Osteoblast (primary cell): ENCODE measurements around the gene CEP89. TPM values are rescaled to one million over a fixed set of nuclear protein-coding genes. Genes with fewer than 3 reads are reported as not detected.

Experiments used
- DNase-seq: peaks from one replicate; pipeline ENCODE4 v3.0.0; 2011; ENCODE audit warnings: low spot score, mixed read lengths; ENCODE audit not compliant: insufficient read length; ENCODE audit errors: missing footprints
- H2AFZ ChIP-seq: 2 replicates; pipeline ENCODE4 v1.6.0; 2011; ENCODE audit warnings: mild to moderate bottlenecking, low read length
- H3K27ac ChIP-seq: 2 replicates; pipeline ENCODE4 v1.5.1; 2011; ENCODE audit warnings: mild to moderate bottlenecking, low read depth, low read length, moderate library complexity
- H3K27me3 ChIP-seq: 2 replicates; pipeline ENCODE4 v1.6.0; 2012; ENCODE audit warnings: mild to moderate bottlenecking, control low read depth, inconsistent platforms, low read length, moderate library complexity; ENCODE audit not compliant: insufficient read depth
- H3K36me3 ChIP-seq: 2 replicates; pipeline ENCODE4 v1.5.1; 2011; ENCODE audit warnings: mild to moderate bottlenecking, low read length, control low read depth, moderate library complexity; ENCODE audit not compliant: insufficient read depth
- H3K4me1 ChIP-seq: 2 replicates; pipeline ENCODE4 v1.5.1; 2011; ENCODE audit warnings: mild to moderate bottlenecking, low read length, control low read depth, moderate library complexity; ENCODE audit not compliant: insufficient read depth
- H3K4me2 ChIP-seq: 2 replicates; pipeline ENCODE4 v1.6.0; 2011; ENCODE audit warnings: mild to moderate bottlenecking, low read length; ENCODE audit not compliant: insufficient read depth
- H3K4me3 ChIP-seq: fragments of 200-600 bp; sonication (generic); 3 replicates; pipeline ENCODE4 v1.5.1; 2012; ENCODE audit warnings: mild to moderate bottlenecking, low read length, inconsistent platforms; ENCODE audit not compliant: insufficient read depth
- H3K79me2 ChIP-seq: 2 replicates; pipeline ENCODE4 v1.6.0; 2012; ENCODE audit warnings: mild to moderate bottlenecking, low read length, control low read depth, inconsistent platforms; ENCODE audit not compliant: insufficient read depth
- H3K9me3 ChIP-seq: 2 replicates; pipeline ENCODE4 v1.5.1; 2011; ENCODE audit warnings: low read depth, low read length, control low read depth
- H4K20me1 ChIP-seq: 2 replicates; pipeline ENCODE4 v1.6.0; 2012; ENCODE audit warnings: mild to moderate bottlenecking, low read length, control low read depth; ENCODE audit not compliant: insufficient read depth
- small RNA-seq: library from RNA; depleted of rRNA; stranded (forward); fragments of <200 nt; gene quantifications from one replicate; pipeline ENCODE3, GENCODE V24; 2012
- total RNA-seq: library from RNA; depleted of rRNA; stranded (reverse); fragments of >200 nt; gene quantifications from 2 replicates; pipeline ENCODE4 v1.2.3, GENCODE V29; 2012
- TF ChIP-seq, protein P1 (sequence below): IDR thresholded peaks from 2 replicates; pipeline ENCODE4 v1.5.1; 2011; ENCODE audit warnings: mild to moderate bottlenecking, low read depth, low read length, moderate library complexity; ENCODE audit errors: extremely low read depth

Gene CEP89
- total RNA-seq, 1 donor: 18.5 TPM

- Histone ChIP-seq H3K27ac (no peak overlapping the region), H3K27me3 (no peaks in the 10 kb centered on the region), H3K9me3 (no peaks in the 10 kb centered on the region), H3K4me2 (no peak overlapping the region), H4K20me1 (no peaks in the 10 kb centered on the region), H3K36me3 (no peaks in the 10 kb centered on the region), H2AFZ (no peak overlapping the region), H3K4me3 (no peak overlapping the region), H3K4me1 (peaks cover 8% of the 10 kb centered on the region), H3K79me2 (no peaks in the 10 kb centered on the region)
- TF ChIP-seq, protein P1, sequence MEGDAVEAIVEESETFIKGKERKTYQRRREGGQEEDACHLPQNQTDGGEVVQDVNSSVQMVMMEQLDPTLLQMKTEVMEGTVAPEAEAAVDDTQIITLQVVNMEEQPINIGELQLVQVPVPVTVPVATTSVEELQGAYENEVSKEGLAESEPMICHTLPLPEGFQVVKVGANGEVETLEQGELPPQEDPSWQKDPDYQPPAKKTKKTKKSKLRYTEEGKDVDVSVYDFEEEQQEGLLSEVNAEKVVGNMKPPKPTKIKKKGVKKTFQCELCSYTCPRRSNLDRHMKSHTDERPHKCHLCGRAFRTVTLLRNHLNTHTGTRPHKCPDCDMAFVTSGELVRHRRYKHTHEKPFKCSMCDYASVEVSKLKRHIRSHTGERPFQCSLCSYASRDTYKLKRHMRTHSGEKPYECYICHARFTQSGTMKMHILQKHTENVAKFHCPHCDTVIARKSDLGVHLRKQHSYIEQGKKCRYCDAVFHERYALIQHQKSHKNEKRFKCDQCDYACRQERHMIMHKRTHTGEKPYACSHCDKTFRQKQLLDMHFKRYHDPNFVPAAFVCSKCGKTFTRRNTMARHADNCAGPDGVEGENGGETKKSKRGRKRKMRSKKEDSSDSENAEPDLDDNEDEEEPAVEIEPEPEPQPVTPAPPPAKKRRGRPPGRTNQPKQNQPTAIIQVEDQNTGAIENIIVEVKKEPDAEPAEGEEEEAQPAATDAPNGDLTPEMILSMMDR: no peak
- no peak for DNase-seq
Measured at GRCh38 chr19:32828139-32828538, 143.6 kb downstream of the CEP89 start.

Small RNA genes lying within 50 kb of the gene (small RNA-seq; reads per million reads assigned to genes)
- gene RN7SKP22: not detected

Other genes starting within 250 kb of the CEP89 start
- under 0.01 and 0.59 TPM in 2 replicates for gene SLC7A9, start 102.2 kb downstream of the CEP89 start, total RNA-seq
- 3.6 and 4.1 TPM in 2 replicates for gene FAAP24, start 284 bp upstream of the CEP89 start, total RNA-seq
- gene RHPN2, start 92.9 kb upstream of the CEP89 start, total RNA-seq: 0.59 and 1.4 TPM in 2 replicates
- 5.6 and 6.2 TPM in 2 replicates for gene GPATCH1, start 109.2 kb upstream of the CEP89 start, total RNA-seq
- gene WDR88, start 160.2 kb upstream of the CEP89 start, total RNA-seq: not detected in 2 replicates
- gene LRP3, start 222.4 kb upstream of the CEP89 start, total RNA-seq: 38.4 and 39.8 TPM in 2 replicates